ENCODE measurements around the gene ODAD4. TPM values are rescaled to one million over a fixed set of nuclear protein-coding genes. Genes with fewer than 3 reads are reported as not detected.
A peak's percentile ranks its signal among the peaks of the same experiment; 100 is the strongest.

The ODAD4 gene
- total RNA-seq, 2 donors from 2014 or later, result 0.63 to 0.93 TPM

DNA sequence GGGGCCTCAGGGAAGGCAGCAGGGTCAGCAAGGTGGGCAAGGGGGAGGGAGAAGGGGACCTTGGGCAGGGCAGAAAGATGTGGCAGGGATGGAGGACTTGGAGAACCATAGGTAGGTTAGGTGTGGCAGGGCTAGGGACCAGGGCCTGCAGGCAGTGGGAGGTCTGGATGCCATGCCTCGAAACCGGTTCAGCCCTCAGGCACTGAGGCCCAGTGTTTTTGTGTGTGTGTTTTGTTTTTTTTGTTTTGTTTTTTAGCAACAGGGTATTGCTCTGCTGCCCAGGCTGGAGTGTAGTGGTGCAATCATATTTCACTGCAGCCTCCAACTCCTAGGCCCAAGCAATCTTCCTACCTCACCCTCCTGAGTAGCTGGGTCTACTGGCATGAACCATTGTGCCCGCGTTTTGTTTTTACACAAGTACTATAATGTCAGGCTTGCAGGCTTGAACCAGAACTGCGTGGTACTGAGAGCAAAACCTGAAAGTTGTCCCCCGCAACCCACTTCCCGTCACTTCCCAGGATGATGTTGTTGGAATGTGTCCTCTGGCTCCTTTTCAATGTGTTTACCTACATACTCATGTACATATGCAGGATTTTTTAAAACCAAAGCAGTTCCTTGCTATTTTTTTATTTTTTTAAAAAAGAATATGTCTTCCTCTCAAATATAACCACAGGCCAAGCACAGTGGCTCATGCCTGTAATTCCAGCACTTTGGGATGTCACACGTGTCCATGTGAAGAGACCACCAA is 12.4 kb downstream of the ODAD4 start:
- no peak overlapping the region for H3K4me3 Mint-ChIP-seq
- no peaks in the 10 kb centered on the region for H3K4me1 Mint-ChIP-seq
- H3K27ac Mint-ChIP-seq, result no peak overlapping the region
- no peak for ATAC-seq (replicated peaks)
- no peaks in the 10 kb centered on the region for H3K9me3 Mint-ChIP-seq
- peaks cover 10% of the 10 kb centered on the region for H3K27me3 Mint-ChIP-seq
- no peaks in the 10 kb centered on the region for H3K36me3 Mint-ChIP-seq (ENCODE audit: low read depth)

DNA sequence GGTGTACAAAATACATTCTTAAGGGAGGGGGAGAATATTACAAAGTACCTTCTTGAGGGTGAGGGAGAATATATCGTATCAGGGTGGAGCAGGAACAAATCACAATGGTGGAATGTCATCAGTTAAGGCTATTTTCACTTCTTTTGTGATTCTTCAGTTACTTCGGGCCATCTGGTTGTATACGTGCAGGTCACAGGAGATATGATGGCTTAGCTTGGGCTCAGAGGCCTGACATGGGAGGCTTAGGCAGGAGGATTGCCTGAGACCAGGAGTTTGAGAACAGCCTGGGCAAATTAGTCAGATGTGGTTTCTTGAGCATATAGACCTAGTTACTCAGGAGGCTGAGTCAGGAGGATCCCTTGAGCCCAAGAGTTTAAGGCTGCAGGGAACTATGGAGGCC is 13.1 kb downstream of the ODAD4 start:
- Mint-ChIP-seq H3K36me3 (ENCODE audit: low read depth) (no peaks in the 10 kb centered on the region), H3K27ac (no peak overlapping the region), H3K4me1 (no peaks in the 10 kb centered on the region), H3K4me3 (no peak overlapping the region), H3K27me3 (peaks cover 10% of the 10 kb centered on the region), H3K9me3 (no peaks in the 10 kb centered on the region)
- no peak for ATAC-seq (replicated peaks)

DNA sequence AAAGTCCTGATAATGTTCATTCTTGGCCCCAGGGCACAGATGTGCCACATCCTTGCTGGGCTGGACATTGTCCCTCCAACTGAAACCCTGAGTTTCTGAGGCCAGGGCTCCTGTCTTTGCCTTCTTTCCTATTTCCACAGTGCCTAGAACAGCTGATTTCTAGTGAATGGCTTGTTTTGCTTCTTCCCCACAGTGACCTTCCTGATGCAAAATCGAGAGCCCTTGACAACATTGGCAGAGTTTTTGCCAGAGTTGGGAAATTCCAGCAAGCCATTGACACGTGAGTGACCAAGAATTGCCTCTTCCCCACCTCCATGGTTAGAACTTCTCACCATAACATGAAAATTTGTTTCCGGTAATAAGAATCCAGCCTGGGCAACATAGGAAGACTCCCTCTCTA is 14.5 kb downstream of the ODAD4 start:
- Mint-ChIP-seq H3K9me3 (no peaks in the 10 kb centered on the region), H3K27me3 (peaks cover 10% of the 10 kb centered on the region), H3K4me3 (no peak overlapping the region), H3K36me3 (ENCODE audit: low read depth) (no peaks in the 10 kb centered on the region), H3K27ac (no peak overlapping the region), H3K4me1 (no peaks in the 10 kb centered on the region)
- no peak for ATAC-seq (replicated peaks)

DNA sequence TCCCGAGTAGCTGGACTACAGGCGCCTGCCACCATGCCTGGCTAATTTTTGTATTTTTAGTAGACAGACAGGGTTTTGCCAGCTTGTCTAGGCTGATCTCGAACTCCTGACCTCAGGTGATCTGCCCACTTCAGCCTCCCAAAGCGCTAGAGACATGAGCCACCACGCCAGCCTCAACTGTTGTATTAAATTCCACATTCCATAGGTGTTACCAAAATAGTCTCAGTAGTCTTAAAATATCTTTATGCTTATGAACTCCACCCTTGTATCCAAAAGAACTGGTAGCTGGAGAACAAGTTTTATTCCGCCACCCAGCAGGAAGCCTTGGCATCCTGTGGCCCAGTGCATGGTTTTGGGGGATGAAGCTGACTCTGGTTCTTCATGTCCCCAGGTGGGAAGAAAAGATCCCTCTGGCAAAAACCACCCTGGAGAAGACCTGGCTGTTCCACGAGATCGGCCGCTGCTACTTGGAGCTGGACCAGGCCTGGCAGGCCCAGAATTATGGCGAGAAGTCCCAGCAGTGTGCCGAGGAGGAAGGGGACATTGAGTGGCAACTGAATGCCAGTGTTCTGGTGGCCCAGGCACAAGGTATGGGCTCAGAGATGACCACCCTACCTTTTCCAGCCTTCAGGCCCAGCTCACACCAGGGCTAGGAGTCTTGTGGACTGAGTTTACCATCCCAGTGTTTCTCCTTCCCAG is 18.5 kb downstream of the ODAD4 start:
- no peak overlapping the region for H3K27ac Mint-ChIP-seq
- H3K36me3 Mint-ChIP-seq (ENCODE audit: low read depth), result no peaks in the 10 kb centered on the region
- ATAC-seq (replicated peaks), result no peak
- no peaks in the 10 kb centered on the region for H3K4me1 Mint-ChIP-seq
- H3K9me3 Mint-ChIP-seq, result no peaks in the 10 kb centered on the region
- no peak overlapping the region for H3K4me3 Mint-ChIP-seq
- H3K27me3 Mint-ChIP-seq, result no peaks in the 10 kb centered on the region

DNA sequence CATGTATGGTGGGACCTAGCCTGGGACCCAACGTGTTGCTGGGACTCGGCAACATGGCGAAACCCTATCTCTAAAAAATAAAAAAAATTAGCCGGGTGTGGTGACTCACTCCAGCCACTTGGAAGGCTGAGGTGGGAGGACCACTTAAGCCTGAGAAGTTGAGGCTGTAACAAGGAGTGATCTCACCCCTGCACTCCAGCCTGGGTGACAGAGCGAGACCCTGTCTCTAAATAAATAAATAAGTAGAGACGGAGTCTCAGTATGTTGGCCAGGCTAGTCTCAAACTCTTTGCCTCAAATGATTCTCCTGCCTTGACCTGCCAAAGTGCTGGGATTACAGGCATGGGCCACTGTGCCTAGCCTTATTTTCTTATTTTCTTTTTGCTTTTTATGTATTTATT is 26.1 kb downstream of the ODAD4 start:
- Mint-ChIP-seq H3K4me1 (no peaks in the 10 kb centered on the region), H3K27ac (no peak overlapping the region), H3K4me3 (no peak overlapping the region), H3K9me3 (no peaks in the 10 kb centered on the region), H3K36me3 (ENCODE audit: low read depth) (no peaks in the 10 kb centered on the region), H3K27me3 (no peaks in the 10 kb centered on the region)
- ATAC-seq (replicated peaks), result no peak

DNA sequence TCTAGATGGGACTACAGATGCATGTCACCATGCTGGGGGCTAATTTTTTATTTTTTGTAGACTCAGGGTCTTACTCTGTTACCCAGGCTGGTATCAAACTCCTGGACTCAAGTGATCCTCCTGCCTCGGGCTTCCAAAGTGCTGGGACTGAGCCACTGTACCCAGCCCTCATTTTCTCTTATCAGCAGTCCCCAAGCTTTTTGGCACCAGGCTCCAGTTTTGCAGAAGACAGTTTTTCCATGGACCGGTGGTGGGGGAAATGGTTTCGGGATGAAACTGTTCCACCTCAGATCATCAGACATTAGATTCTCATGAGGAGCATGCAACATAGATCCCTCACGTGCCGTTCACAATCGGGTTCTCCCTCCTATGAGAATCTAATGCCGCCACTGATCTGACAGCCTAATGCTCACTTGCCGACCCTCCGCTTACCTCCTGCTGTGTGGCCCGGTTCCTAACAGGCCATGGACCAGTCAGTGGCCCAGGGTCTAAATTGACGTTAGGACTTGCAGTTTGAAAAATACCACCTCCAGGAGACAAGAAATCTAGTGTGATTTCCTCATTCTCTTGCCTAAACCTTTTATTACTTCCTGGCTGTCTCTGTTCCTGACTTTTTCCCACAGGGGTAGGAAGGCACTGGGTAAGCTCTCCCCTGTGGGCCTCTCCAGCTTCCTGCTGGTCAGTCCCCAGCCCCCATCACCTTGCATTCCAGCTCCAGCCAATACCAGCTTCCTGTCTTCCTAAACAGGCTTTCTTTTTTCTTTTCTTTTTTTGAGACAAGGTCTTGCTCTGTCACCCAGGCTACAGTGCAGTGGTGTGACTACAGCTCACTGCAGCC is 26.8 kb downstream of the ODAD4 start:
- no peaks in the 10 kb centered on the region for H3K27me3 Mint-ChIP-seq
- no peaks in the 10 kb centered on the region for H3K36me3 Mint-ChIP-seq (ENCODE audit: low read depth)
- H3K27ac Mint-ChIP-seq, result peak overlapping the region; percentile 2
- ATAC-seq (replicated peaks), result no peak
- H3K4me1 Mint-ChIP-seq, result no peaks in the 10 kb centered on the region
- no peaks in the 10 kb centered on the region for H3K9me3 Mint-ChIP-seq
- no peak overlapping the region for H3K4me3 Mint-ChIP-seq

DNA sequence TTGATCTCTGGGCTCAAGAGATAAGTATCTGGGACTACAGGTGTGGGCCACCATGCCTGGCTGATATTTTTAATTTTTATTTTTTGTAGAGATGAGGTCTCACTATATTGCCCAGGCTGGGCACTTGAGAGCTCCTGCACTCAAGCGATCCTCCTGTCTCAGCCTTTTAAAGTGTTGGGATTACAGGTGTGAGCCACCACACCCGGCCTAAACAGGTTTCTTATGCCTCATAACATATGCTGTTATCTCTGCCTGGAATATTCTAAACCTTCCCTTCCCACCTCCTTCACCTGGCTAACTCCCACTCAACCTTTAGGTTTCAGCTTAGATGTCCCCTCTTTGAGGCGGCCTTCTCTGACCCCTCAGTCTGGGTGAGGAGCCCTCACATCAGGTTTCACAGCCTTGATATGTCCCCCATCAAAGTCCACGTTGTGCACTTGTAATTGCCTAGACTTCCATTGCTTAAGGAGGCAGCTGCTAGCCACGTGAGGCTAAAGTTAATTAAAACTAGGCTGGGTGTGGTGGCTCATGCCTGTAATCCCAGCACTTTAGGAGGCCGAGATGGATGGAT is 27.5 kb downstream of the ODAD4 start:
- Mint-ChIP-seq H3K9me3 (no peaks in the 10 kb centered on the region), H3K4me3 (no peak overlapping the region), H3K27ac (peak overlapping the region; percentile 2), H3K27me3 (no peaks in the 10 kb centered on the region), H3K4me1 (no peaks in the 10 kb centered on the region), H3K36me3 (ENCODE audit: low read depth) (no peaks in the 10 kb centered on the region)
- no peak for ATAC-seq (replicated peaks)

DNA sequence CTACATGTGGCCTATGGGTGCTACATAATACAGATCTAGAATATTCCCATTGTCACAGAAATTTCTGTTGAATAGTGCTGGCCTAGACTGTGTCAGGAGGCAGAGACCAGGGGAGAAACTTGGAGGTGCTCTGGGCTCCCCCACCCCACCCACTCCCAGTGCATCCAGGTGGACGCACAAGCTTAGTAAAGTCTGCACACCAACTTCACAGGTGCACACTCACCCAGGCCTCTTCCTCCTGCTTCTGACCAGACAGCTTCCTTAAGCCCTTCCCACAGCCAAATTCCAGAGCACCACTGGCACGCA is 28.6 kb downstream of the ODAD4 start:
- no peak overlapping the region for H3K4me3 Mint-ChIP-seq
- H3K36me3 Mint-ChIP-seq (ENCODE audit: low read depth), result no peaks in the 10 kb centered on the region

DNA sequence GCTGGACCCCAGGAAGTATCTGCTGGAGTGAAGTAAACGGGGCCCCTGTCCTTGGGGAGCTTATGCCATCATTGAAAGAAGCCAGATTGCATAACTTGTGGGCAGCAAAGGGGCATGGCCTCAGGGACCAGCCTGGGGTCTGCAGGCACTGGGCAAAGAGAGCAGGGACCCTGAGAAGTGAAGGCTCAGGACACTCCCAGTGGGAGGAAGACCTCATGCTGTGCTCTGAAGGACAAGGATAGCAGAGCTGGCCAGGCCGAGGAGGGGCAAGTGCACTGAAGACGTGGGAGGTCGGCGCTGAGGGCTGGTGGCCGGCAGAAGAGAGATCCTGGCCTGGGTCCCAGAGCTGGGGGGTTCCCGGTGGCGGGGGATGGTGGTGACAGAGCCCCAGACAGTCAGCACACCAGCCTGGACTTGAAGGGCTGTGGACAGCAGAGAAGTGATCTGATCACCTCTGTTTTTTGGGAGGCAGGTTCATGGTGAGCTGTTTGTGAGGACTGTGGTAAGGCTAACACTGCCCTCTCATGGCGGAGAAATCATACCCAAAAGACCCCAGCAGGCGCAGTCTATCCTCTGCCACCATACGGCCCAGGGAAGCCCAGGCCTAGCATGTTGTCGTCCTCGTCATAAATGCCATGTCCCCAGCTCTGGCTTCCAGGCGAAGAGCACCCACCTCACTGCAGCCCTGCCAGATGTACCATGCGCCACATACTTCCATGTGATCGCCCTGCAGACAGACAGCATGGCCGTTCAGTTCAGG is 29.1 kb downstream of the ODAD4 start:
- Mint-ChIP-seq H3K27me3 (no peaks in the 10 kb centered on the region), H3K4me3 (no peak overlapping the region), H3K9me3 (no peaks in the 10 kb centered on the region), H3K4me1 (no peaks in the 10 kb centered on the region), H3K36me3 (ENCODE audit: low read depth) (no peaks in the 10 kb centered on the region), H3K27ac (no peak overlapping the region)
- no peak for ATAC-seq (replicated peaks)

More for the DNA sequence above, 28.6 kb downstream of the ODAD4 start:
- no peak for ATAC-seq (replicated peaks)
- no peak overlapping the region for H3K27ac Mint-ChIP-seq
- H3K9me3 Mint-ChIP-seq, result no peaks in the 10 kb centered on the region
- H3K4me1 Mint-ChIP-seq, result no peaks in the 10 kb centered on the region
- no peaks in the 10 kb centered on the region for H3K27me3 Mint-ChIP-seq

DNA sequence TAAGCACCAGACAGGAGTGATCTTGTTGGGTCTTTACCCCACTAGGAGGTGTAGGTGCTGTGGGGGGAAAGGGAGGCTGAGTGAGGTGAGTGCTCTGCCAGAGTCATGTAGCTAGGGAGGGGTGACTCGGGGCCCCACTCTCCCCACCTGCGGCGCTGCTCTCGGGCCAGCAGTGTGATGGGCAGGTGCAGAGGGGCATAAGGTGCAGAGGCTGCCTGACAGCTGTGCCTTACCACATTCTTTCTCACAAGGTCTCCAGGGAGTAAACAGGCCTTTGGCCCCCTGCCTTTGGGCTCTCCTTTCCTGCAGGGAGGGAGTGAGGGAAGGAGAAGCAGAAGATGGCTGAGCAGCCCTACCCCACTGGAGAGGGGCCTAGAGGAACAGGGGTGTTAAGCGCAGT is 31.7 kb downstream of the ODAD4 start:
- Mint-ChIP-seq H3K27me3 (no peaks in the 10 kb centered on the region), H3K4me3 (no peak overlapping the region), H3K9me3 (no peaks in the 10 kb centered on the region), H3K4me1 (peaks cover 9% of the 10 kb centered on the region), H3K36me3 (ENCODE audit: low read depth) (no peaks in the 10 kb centered on the region), H3K27ac (no peak overlapping the region)
- ATAC-seq (replicated peaks), result no peak

DNA sequence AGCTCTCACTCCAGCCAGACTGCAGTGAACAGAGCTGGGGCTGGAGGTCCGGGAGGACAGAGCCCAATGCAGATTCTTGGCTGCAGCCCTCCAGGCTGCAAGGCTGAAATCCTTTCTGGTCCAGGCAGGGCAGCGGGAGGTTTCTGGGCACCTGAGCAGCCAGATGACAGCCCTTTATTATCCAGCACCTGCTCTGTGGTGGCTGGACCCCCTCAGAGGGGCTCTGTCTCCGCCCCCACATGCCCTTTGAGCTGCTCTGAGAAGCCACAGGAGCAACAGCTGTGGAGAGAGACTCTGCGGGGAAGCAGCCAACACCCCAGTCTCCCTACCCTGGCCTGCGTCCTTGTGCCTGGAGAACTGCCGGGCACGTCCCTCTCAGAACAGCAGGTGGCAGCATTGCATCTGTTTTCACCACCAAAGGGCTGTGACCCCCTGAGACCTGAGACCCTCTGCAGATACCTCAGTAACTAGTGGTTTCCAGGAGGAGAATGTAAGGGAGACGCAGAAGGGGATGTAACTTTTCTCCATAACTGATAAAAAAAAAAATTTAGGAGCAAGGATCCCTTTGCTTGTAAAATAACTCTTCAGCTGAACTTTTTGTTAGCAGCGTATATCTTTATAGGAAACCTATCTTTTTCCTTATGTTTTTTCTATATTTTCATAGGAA is 32.5 kb downstream of the ODAD4 start:
- no peaks in the 10 kb centered on the region for H3K27me3 Mint-ChIP-seq
- peaks cover 7% of the 10 kb centered on the region for H3K36me3 Mint-ChIP-seq (ENCODE audit: low read depth)
- no peak overlapping the region for H3K4me3 Mint-ChIP-seq
- H3K9me3 Mint-ChIP-seq, result no peaks in the 10 kb centered on the region
- no peak overlapping the region for H3K27ac Mint-ChIP-seq
- H3K4me1 Mint-ChIP-seq, result peaks cover 9% of the 10 kb centered on the region
- no peak for ATAC-seq (replicated peaks)

DNA sequence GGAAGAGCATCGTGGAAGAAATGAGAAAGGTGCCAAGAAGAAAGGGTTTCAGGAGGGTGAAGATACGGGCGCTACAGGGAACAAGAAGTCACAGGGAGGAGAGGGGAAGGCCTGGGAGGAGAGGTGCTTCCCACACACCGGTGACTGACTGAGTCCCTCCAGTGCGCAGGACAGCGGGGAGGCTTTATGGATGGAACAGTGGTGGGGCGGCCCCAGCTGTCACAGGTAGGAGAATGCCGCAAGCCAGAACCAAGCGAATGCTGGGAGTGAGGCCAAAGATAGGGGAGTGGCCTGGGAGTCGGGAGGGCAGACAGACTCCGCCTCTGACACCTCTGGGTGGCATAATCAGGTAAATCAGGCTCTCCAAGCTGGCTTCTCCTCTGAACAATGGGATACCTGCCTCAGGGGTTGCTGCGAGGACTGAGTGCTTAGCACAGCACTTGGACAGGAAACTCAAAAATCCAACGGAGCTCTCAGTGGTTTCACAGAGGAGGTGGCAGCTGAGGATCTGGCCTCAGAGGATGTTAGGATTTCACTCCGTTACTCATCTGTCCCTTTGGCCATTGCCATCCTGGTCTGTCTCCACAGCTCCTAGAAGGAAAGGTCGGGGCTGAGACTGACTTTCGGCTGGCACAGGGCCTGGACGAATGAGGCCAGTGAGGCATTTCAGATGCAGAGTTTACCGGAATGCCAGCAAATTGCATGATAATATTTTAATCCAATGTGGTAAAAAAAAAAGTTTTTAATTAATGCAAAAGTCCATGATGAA is 35.5 kb downstream of the ODAD4 start:
- no peaks in the 10 kb centered on the region for H3K9me3 Mint-ChIP-seq
- ATAC-seq (replicated peaks), result peak; percentile 80
- H3K27me3 Mint-ChIP-seq, result no peaks in the 10 kb centered on the region

DNA sequence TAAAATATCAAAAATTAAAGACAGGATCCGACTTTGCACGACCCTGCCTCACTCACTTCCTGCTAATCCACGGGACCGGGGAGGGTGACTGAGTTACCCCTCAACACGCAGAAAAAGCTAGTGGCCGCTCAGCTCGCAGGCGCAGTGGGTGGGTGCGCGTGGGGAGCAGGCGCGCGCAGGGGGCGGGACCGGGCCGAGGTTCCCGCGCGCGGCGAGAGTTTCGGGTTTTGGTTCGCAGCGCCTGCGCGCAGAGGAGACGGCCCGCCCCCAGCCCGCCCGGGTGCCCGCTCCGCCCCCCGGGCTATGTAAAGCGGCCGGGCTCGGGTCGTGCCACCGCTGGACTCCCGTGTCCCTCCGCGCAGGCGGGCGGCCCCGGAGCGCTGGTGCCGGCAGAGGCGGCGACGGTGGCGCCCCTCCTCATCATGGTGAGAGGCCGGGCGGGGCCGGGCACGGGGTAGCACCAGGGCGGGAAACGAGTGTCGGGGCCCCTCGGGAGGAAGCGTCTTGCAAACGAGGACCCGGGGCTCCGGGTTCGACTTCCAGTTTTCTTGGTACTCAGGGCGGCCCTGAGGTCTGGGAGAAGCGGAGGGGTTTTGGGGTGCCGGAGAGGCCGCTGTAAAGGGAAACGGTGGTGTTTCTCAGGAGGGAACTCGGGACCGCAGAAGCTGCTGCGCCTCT is 36.2 kb downstream of the ODAD4 start, which contains the start of gene CNP:
Gene CNP, plus strand, starts transcription at position 333 of the 678 bp plus-strand sequence. Its CDS starts 90 bp downstream, at position 423.
- Mint-ChIP-seq H3K4me1 (peaks cover 13% of the 10 kb centered on the region), H3K27ac (peak within 1 kb of the TSS; percentile 81), H3K4me3 (peak within 1 kb of the TSS; percentile 75), H3K36me3 (ENCODE audit: low read depth) (peaks cover 43% of the 10 kb centered on the region), H3K9me3 (no peaks in the 10 kb centered on the region), H3K27me3 (no peaks in the 10 kb centered on the region)
- ATAC-seq (replicated peaks), result peak; percentile 81

More for the DNA sequence above, 35.5 kb downstream of the ODAD4 start:
- Mint-ChIP-seq H3K27ac (peak overlapping the region; percentile 81), H3K4me3 (peak overlapping the region; percentile 75), H3K36me3 (ENCODE audit: low read depth) (peaks cover 36% of the 10 kb centered on the region), H3K4me1 (peaks cover 13% of the 10 kb centered on the region)
